B cell (primary cell): Measurements from ENCODE around the gene TRIM66.

Experiments
- EZH2 ChIP-seq: IDR thresholded peaks from 2 replicates; pipeline ENCODE4 v1.6.1; 2012; ENCODE audit warnings: borderline replicate concordance, low read depth, mild to moderate bottlenecking, moderate library complexity, low read length; ENCODE audit not compliant: insufficient read depth, poor library complexity, severe bottlenecking
- TF ChIP-seq, protein P1 (sequence below): fragments of 200-600 bp; IDR thresholded peaks from one replicate; pipeline ENCODE4 v1.8.0; 2022; ENCODE audit warnings: antibody characterized with exemption, mild to moderate bottlenecking

DNA sequence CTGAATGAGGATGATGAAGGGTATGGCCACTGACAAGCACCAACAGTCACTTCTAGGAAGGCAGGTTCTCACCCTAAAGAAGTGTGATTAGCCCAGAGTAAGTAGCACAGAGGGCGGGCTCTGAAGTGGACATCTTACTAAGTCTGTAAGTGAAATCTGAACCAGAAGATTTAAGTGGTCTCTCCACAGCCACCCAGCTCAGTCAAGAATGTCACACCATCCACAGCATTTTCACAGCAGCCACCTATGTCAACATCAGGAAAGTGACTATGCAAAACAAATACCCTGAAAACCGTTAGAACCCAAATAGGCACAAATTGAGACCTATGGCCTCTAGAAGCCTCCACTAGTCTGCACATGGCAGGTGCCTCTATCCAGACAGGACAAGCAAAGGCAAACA lies 65.4 kb downstream of the TRIM66 start:
- TF ChIP-seq, protein P1, sequence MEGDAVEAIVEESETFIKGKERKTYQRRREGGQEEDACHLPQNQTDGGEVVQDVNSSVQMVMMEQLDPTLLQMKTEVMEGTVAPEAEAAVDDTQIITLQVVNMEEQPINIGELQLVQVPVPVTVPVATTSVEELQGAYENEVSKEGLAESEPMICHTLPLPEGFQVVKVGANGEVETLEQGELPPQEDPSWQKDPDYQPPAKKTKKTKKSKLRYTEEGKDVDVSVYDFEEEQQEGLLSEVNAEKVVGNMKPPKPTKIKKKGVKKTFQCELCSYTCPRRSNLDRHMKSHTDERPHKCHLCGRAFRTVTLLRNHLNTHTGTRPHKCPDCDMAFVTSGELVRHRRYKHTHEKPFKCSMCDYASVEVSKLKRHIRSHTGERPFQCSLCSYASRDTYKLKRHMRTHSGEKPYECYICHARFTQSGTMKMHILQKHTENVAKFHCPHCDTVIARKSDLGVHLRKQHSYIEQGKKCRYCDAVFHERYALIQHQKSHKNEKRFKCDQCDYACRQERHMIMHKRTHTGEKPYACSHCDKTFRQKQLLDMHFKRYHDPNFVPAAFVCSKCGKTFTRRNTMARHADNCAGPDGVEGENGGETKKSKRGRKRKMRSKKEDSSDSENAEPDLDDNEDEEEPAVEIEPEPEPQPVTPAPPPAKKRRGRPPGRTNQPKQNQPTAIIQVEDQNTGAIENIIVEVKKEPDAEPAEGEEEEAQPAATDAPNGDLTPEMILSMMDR = no peak
- TF ChIP-seq EZH2 = no peak
